Psoas muscle (tissue), 8 donors: ENCODE results near the gene GGT7. TPM values are rescaled to one million over a fixed set of nuclear protein-coding genes. Genes with fewer than 3 reads are reported as not detected.
A peak's percentile ranks its signal among the peaks of the same experiment; 100 is the strongest.

Experiments used
- ATAC-seq, 4 donors: fragments of 200-7000 bp; cut with Tn5 transposase; one replicate each; pipeline ENCODE4 v1.9.1; 2020; ENCODE audit warnings: moderate library complexity in 3 of 4, mild to moderate bottlenecking in 2 of 4
- DNase-seq, 2 donors: peaks; one replicate each; pipeline ENCODE4 v3.0.0-alpha.2; 2020
- H3K27ac ChIP-seq: fragments of 200-600 bp; one replicate; pipeline ENCODE4 v1.8.0; 2022
- H3K27me3 ChIP-seq, 3 donors: fragments of 200-600 bp in 1 of 3; one replicate each; pipeline versions ENCODE4 v1.6.1 to v1.8.0; 2013 to 2022; ENCODE audit warnings: low read length in 2 of 3, mild to moderate bottlenecking in 2 of 3, moderate library complexity in 1 of 3; ENCODE audit not compliant: insufficient read depth in 3 of 3
- H3K36me3 ChIP-seq, 2 donors: fragments of 200-600 bp in 1 of 2; one replicate each; pipeline versions ENCODE4 v1.6.1 to v1.8.0; 2013 to 2022; ENCODE audit warnings: low read depth in 1 of 2, mild to moderate bottlenecking in 1 of 2, moderate library complexity in 1 of 2; ENCODE audit not compliant: insufficient read depth in 1 of 2
- H3K4me1 ChIP-seq: fragments of 200-600 bp; one replicate; pipeline ENCODE4 v1.8.0; 2022
- H3K4me3 ChIP-seq: fragments of 200-600 bp; one replicate; pipeline ENCODE4 v1.8.0; 2022; ENCODE audit warnings: mild to moderate bottlenecking
- H3K9me3 ChIP-seq: fragments of 200-600 bp; one replicate; pipeline ENCODE4 v1.8.0; 2022
- WGBS, 3 donors: extraction: QIAGEN DNeasy Blood & Tissue Kit; methylation state at CpG; one replicate each; pipeline versions ENCODE4 v1.1.6 to v1.1.7; 2013; 5-methylcytosine and 5-hydroxymethylcytosine counted together
- intact Hi-C, 2 donors: fragments of 100-400 bp; cut with DNase I; formaldehyde crosslinking; loops; one replicate each; pipeline versions ENCODE4 v1.11.0 to v1.14.2; 2022
- polyA plus RNA-seq, 3 donors: library from polyadenylated mRNA; stranded (reverse); fragments of 200-250 nt; gene quantifications; one replicate each; pipeline ENCODE4 v1.2.3, GENCODE V29; 2013
- total RNA-seq, 4 donors: library from RNA; stranded (reverse); fragmentation: NEBNext Ultra II Directional in 2 of 4; extraction: Animal tissue kit (Norgen Biotek cat#: 25700) in 2 of 4; gene quantifications; one replicate each; pipeline versions ENCODE4 v1.2.1 to v1.2.4, GENCODE V29; 2021 to 2023
- TF ChIP-seq, protein P1 (sequence below): fragments of 200-600 bp; IDR thresholded peaks from one replicate; pipeline ENCODE4 v1.8.0; 2022; ENCODE audit warnings: antibody characterized with exemption
- donor health status: healthy with polysubstance abuse.
- donor health status: DM: no; HTN: no; CAD: no; lungs with moderate emphysema.
- donor health status: Bipolar disorder and iron deficiency.
- donor health status: healthy.
- donor health status: DM: yes; HTN: yes; CAD: no.
- donor health status: DM: no; HTN: no; CAD: no.
- donor health status: DM: no; HTN: no; CAD: no.
- donor health status: DM: yes; HTN: yes; CAD: no.

Gene GGT7
- total and polyA plus RNA-seq, 7 donors, result 4.8 to 36.2 (median 28.0) TPM

DNA sequence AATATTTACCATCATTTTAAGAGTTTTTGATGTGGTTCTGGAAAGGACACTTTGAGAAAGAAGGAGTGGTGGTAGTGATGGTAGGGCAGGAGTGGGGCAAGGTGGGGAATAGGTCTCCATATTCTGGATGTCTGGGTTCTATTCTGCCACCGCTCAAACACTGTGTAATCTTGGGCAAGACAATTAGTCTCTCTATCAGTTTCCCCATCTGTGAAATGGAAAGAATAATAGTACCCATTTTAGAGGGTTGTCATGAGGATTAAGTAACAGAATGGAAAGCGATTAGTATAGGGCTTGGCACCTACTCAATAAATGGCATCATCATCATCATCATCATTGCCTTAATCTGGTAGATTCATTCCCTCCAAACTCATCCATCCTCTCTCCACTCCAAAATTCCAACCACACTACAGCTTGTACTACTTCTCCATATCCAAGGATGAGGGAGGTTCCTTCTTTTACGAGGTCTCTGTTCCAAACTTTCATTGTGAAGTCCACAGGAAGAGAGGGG lies 982 bp upstream of the GGT7 start:
- DNase-seq, result no peak
- intact Hi-C loops, result loop anchor here (1.0 to 10.0 kb wide), 6 partner anchors 41 to 221 kb away; partner anchors contain the start of genes TRPC4AP (in 2 of the 2), GSS (in 1 of the 2) and MYH7B (in 1 of the 2)
- Histone ChIP-seq H3K4me1 (peaks cover 22% of the 10 kb centered on the region), H3K36me3 (no peaks in the 10 kb centered on the region), H3K4me3 (peak overlapping the region; percentile 81), H3K27ac (peak overlapping the region; percentile 96), H3K27me3 (no peaks in the 10 kb centered on the region), H3K9me3 (no peaks in the 10 kb centered on the region)
- no peak for ATAC-seq
- 55 to 59% (median 59%) methylated on average over 3 of the region's 3 CpGs for WGBS, 3 donors
- TF ChIP-seq, protein P1, sequence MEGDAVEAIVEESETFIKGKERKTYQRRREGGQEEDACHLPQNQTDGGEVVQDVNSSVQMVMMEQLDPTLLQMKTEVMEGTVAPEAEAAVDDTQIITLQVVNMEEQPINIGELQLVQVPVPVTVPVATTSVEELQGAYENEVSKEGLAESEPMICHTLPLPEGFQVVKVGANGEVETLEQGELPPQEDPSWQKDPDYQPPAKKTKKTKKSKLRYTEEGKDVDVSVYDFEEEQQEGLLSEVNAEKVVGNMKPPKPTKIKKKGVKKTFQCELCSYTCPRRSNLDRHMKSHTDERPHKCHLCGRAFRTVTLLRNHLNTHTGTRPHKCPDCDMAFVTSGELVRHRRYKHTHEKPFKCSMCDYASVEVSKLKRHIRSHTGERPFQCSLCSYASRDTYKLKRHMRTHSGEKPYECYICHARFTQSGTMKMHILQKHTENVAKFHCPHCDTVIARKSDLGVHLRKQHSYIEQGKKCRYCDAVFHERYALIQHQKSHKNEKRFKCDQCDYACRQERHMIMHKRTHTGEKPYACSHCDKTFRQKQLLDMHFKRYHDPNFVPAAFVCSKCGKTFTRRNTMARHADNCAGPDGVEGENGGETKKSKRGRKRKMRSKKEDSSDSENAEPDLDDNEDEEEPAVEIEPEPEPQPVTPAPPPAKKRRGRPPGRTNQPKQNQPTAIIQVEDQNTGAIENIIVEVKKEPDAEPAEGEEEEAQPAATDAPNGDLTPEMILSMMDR, result no peak

- TF ChIP-seq, protein P1, result no peak
- intact Hi-C loops, result loop anchor here (5.0 to 10.0 kb wide), 4 partner anchors 40 to 223 kb away; partner anchors contain the start of gene TRPC4AP (in 2 of the 2)
- no peak for ATAC-seq
- Histone ChIP-seq H3K4me3 (peak overlapping the region; percentile 81), H3K27me3 (no peaks in the 10 kb centered on the region), H3K4me1 (peaks cover 12% of the 10 kb centered on the region), H3K9me3 (no peaks in the 10 kb centered on the region), H3K36me3 (no peaks in the 10 kb centered on the region), H3K27ac (peak overlapping the region; percentile 96)
- no peak for DNase-seq
- 19 to 26% (median 22%) methylated on average over 10 of the region's 10 CpGs for WGBS, 3 donors
Observed at GRCh38 chr20:34871966-34872621, 562 bp downstream of the GGT7 start.

DNA sequence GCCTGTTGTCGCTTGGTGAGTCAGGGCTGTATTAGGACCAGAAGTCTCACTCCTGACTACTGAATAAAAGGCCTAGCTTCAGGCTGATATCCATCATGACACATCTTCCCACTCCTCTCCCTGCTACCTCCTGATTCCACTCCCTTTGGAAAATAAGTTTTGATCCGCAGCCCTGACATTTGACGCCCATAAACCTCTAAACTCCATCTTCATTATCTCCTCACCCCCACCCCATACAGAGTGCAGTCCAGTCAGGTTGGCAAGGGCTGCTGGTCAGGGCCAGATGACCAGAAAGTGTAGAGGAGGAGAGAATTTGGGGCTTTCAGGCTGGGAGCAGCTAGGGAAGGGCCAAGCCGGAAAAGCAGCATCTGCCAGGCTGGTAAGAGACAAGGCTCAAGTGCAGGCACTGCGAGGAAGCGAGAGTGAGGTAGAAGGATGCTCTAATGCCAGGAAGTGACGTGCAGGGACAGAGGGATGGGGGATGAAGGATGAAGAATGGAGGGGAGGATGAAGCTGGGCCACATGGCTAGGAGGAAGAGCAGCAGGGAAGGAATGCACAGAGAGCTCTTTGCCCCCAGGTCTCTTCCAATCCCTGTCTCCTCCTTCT lies 1.2 kb downstream of the GGT7 start:
- TF ChIP-seq, protein P1, result no peak
- intact Hi-C loops, result loop anchor here (5.0 to 10.0 kb wide), 4 partner anchors 39 to 223 kb away; partner anchors contain the start of gene TRPC4AP (in 2 of the 2)
- H3K27me3 ChIP-seq, result no peaks in the 10 kb centered on the region
- WGBS, 3 donors, result 76 to 91% (median 76%) methylated on average over 7 of the region's 7 CpGs
- H3K27ac ChIP-seq, result peak overlapping the region; percentile 96
- H3K9me3 ChIP-seq, result no peaks in the 10 kb centered on the region
- ATAC-seq, result no peak
- H3K36me3 ChIP-seq, result no peaks in the 10 kb centered on the region
- H3K4me1 ChIP-seq, result peaks cover 12% of the 10 kb centered on the region
- no peak for DNase-seq
- H3K4me3 ChIP-seq, result peak overlapping the region; percentile 81

DNA sequence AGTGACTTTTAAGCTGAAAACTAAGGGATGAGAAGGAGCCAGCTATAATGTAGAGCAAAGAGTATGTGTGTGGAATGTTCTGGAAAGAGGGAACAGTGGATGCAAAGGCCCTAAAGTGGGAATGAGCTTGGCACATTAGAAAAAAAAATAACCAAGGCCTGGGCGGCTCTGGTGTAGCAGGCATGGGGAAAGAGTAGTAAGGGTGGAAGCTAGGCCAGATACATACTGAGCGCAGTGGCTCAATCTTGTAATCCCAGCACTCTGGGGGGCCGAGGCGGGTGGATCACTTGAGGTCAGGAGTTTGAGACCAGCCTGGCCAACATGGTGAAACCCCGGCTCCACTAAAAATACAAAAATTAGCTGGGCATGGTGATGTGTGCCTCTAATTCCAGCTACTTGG lies 8.4 kb downstream of the GGT7 start:
- peaks cover 25% of the 10 kb centered on the region for H3K4me1 ChIP-seq
- intact Hi-C loops, result no loop called here
- no peaks in the 10 kb centered on the region for H3K9me3 ChIP-seq
- peak in 1 of 4 donors; percentile 15 for ATAC-seq
- no peak for DNase-seq
- H3K4me3 ChIP-seq, result no peak overlapping the region
- H3K27me3 ChIP-seq, result no peaks in the 10 kb centered on the region
- H3K27ac ChIP-seq, result peak overlapping the region; percentile 46
- H3K36me3 ChIP-seq, result peaks cover 0 to 5% of the 10 kb centered on the region in 2 donors
- 81 to 97% (median 83%) methylated on average over 5 of the region's 5 CpGs for WGBS, 3 donors
- TF ChIP-seq, protein P1, result no peak
